Measurements from ENCODE around the gene CNTN4.

CNTN4 gene

GRCh38 chr3:2274526-2274925, 175.9 kb downstream of the CNTN4 start:
- no peak for DNase-seq

GRCh38 chr3:2283818-2284217, 185.2 kb downstream of the CNTN4 start:
- no peak for DNase-seq

- DNase-seq, result no peak
Observed at GRCh38 chr3:2300938-2301337, 202.3 kb downstream of the CNTN4 start.

GRCh38 chr3:2301361-2301760, 202.7 kb downstream of the CNTN4 start:
- DNase-seq, result no peak

GRCh38 chr3:2303566-2303965, 204.9 kb downstream of the CNTN4 start:
- no peak for DNase-seq

GRCh38 chr3:2311022-2311421, 212.4 kb downstream of the CNTN4 start:
- no peak for DNase-seq

GRCh38 chr3:2317521-2317920, 218.9 kb downstream of the CNTN4 start:
- no peak for DNase-seq

- no peak for DNase-seq
Observed at GRCh38 chr3:2334921-2335320, 236.3 kb downstream of the CNTN4 start.

GRCh38 chr3:2343031-2343682, 244.5 kb downstream of the CNTN4 start:
- DNase-seq, result no peak

- DNase-seq, result no peak
Observed at GRCh38 chr3:2352134-2352762, 253.6 kb downstream of the CNTN4 start.

GRCh38 chr3:2354702-2355101, 256.0 kb downstream of the CNTN4 start:
- DNase-seq, result no peak

- DNase-seq, result no peak
Observed at GRCh38 chr3:2356298-2356950, 257.8 kb downstream of the CNTN4 start.

- DNase-seq, result no peak
Observed at GRCh38 chr3:2360815-2361214, 262.1 kb downstream of the CNTN4 start.

- no peak for DNase-seq
Observed at GRCh38 chr3:2362122-2362521, 263.5 kb downstream of the CNTN4 start.

GRCh38 chr3:2363854-2364253, 265.2 kb downstream of the CNTN4 start:
- no peak for DNase-seq

- DNase-seq, result no peak
Observed at GRCh38 chr3:2370317-2370716, 271.7 kb downstream of the CNTN4 start.

- DNase-seq, result no peak
Observed at GRCh38 chr3:2372306-2372705, 273.6 kb downstream of the CNTN4 start.

GRCh38 chr3:2375376-2375775, 276.7 kb downstream of the CNTN4 start:
- no peak for DNase-seq

GRCh38 chr3:2377281-2377680, 278.6 kb downstream of the CNTN4 start:
- no peak for DNase-seq

GRCh38 chr3:2390926-2391532, 292.4 kb downstream of the CNTN4 start:
- no peak for DNase-seq

GRCh38 chr3:2391896-2392295, 293.2 kb downstream of the CNTN4 start:
- DNase-seq, result no peak

- no peak for DNase-seq
Observed at GRCh38 chr3:2392981-2393380, 294.3 kb downstream of the CNTN4 start.

GRCh38 chr3:2415083-2415482, 316.4 kb downstream of the CNTN4 start:
- no peak for DNase-seq

GRCh38 chr3:2420919-2421318, 322.3 kb downstream of the CNTN4 start:
- DNase-seq, result no peak
